NB4 (cell line): ENCODE data around the gene OR6B2.

Experiments used
- TF ChIP-seq, protein P1 (sequence below): IDR thresholded peaks from one replicate; pipeline ENCODE4 v1.5.1; 2012; ENCODE audit warnings: low read depth, low read length
- TF ChIP-seq, protein P2 (sequence below): IDR thresholded peaks from 2 replicates; pipeline ENCODE4 v1.6.1; 2011; ENCODE audit warnings: low read depth, low read length

DNA sequence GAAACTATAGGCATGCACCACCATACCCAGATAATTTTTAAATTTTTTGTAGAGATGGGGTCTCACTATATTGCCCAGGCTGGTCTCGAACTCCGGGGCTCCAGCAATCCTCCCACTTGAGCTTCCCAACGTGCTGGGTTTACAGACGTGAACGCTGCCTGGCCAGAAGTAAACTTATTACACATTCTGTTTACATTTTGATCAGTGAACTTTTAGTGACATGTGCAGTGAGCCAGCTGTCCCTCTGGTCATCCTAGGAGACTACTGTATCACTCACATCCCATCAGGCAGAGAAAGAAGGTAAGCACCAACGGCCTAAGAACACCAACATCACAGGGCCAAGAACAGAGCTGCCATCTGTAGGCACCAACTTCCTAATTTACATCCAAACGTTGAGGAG lies 27.2 kb downstream of the OR6B2 start:
- TF ChIP-seq, protein P1, sequence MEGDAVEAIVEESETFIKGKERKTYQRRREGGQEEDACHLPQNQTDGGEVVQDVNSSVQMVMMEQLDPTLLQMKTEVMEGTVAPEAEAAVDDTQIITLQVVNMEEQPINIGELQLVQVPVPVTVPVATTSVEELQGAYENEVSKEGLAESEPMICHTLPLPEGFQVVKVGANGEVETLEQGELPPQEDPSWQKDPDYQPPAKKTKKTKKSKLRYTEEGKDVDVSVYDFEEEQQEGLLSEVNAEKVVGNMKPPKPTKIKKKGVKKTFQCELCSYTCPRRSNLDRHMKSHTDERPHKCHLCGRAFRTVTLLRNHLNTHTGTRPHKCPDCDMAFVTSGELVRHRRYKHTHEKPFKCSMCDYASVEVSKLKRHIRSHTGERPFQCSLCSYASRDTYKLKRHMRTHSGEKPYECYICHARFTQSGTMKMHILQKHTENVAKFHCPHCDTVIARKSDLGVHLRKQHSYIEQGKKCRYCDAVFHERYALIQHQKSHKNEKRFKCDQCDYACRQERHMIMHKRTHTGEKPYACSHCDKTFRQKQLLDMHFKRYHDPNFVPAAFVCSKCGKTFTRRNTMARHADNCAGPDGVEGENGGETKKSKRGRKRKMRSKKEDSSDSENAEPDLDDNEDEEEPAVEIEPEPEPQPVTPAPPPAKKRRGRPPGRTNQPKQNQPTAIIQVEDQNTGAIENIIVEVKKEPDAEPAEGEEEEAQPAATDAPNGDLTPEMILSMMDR = no peak
- TF ChIP-seq, protein P2, sequence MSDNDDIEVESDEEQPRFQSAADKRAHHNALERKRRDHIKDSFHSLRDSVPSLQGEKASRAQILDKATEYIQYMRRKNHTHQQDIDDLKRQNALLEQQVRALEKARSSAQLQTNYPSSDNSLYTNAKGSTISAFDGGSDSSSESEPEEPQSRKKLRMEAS = no peak
